GM19467 (cell line): ENCODE results near the gene PADI2.

ENCODE experiments used
- ATAC-seq: cut with Tn5 transposase; IDR thresholded peaks from one replicate; pipeline ENCODE4 v1.9.1; 2021; ENCODE audit warnings: mild to moderate bottlenecking, moderate library complexity; ENCODE audit not compliant: unreplicated experiment

Gene PADI2

GRCh38 chr1:17024721-17025120 is 94.5 kb downstream of the PADI2 start:
- ATAC-seq, result no peak

GRCh38 chr1:17023573-17023972 is 95.7 kb downstream of the PADI2 start:
- ATAC-seq, result no peak

- no peak for ATAC-seq
Observed at GRCh38 chr1:17023102-17023501, 96.1 kb downstream of the PADI2 start.

- ATAC-seq, result no peak
Observed at GRCh38 chr1:17021896-17022295, 97.4 kb downstream of the PADI2 start.

GRCh38 chr1:17020502-17020901 is 98.7 kb downstream of the PADI2 start:
- ATAC-seq, result no peak

- no peak for ATAC-seq
Observed at GRCh38 chr1:17018849-17019248, 100.4 kb downstream of the PADI2 start.

- no peak for ATAC-seq
Observed at GRCh38 chr1:17017435-17017834, 101.8 kb downstream of the PADI2 start.
